ENCODE measurements around the gene GAS6. TPM values are rescaled to one million over a fixed set of nuclear protein-coding genes. Genes with fewer than 3 reads are reported as not detected.

Gene GAS6
- polyA plus RNA-seq, 1 donor from 2014 or later, result 52.4 TPM

DNA sequence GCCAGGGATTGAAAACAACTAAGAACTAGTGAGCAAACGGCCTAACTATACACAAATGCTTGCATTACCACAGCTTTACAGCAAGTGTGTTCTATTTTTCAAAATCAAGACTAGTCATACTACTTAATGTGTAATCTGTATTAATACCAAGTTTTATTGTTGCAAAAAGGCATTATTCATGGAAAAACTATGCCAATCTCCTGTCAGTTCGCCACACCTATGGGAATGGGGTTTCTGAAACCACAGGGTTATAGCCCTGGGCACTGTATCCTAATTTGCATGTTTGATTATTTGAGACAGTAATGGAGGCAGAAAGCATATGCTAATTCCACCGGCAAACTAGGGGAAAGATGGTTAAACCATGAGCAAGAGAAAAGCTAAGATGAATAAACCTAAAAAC, 14.3 kb downstream of the GAS6 start:
- Histone ChIP-seq H3K4me2 (ENCODE audit: low read length) (no peak overlapping the region), H3K79me2 (replicated peaks; ENCODE audit: insufficient read depth, low read length) (no peaks in the 10 kb centered on the region), H3K9ac (ENCODE audit: low read length) (no peak overlapping the region), H3K36me3 (ENCODE audit: insufficient read depth, low read length) (no peaks in the 10 kb centered on the region), H3K4me3 (ENCODE audit: low read length) (no peak overlapping the region), H3K9me2 (ENCODE audit: insufficient read depth, low read length) (no peaks in the 10 kb centered on the region), H3K27ac (ENCODE audit: low read length) (no peak overlapping the region), H3K27me3 (ENCODE audit: insufficient read depth, low read depth, low read length) (no peaks in the 10 kb centered on the region), H3F3A (ENCODE audit: insufficient read depth, low read length, poor library complexity, severe bottlenecking) (no peaks in the 10 kb centered on the region), H3K9me3 (ENCODE audit: low read length) (no peaks in the 10 kb centered on the region), H2AFZ (ENCODE audit: low read depth, low read length) (no peak overlapping the region), H4K20me1 (ENCODE audit: insufficient read depth) (no peaks in the 10 kb centered on the region)
- no peak for TF ChIP-seq POLR2AphosphoS5 (IDR thresholded peaks at IDR 0.05)
- TF ChIP-seq, protein P1, sequence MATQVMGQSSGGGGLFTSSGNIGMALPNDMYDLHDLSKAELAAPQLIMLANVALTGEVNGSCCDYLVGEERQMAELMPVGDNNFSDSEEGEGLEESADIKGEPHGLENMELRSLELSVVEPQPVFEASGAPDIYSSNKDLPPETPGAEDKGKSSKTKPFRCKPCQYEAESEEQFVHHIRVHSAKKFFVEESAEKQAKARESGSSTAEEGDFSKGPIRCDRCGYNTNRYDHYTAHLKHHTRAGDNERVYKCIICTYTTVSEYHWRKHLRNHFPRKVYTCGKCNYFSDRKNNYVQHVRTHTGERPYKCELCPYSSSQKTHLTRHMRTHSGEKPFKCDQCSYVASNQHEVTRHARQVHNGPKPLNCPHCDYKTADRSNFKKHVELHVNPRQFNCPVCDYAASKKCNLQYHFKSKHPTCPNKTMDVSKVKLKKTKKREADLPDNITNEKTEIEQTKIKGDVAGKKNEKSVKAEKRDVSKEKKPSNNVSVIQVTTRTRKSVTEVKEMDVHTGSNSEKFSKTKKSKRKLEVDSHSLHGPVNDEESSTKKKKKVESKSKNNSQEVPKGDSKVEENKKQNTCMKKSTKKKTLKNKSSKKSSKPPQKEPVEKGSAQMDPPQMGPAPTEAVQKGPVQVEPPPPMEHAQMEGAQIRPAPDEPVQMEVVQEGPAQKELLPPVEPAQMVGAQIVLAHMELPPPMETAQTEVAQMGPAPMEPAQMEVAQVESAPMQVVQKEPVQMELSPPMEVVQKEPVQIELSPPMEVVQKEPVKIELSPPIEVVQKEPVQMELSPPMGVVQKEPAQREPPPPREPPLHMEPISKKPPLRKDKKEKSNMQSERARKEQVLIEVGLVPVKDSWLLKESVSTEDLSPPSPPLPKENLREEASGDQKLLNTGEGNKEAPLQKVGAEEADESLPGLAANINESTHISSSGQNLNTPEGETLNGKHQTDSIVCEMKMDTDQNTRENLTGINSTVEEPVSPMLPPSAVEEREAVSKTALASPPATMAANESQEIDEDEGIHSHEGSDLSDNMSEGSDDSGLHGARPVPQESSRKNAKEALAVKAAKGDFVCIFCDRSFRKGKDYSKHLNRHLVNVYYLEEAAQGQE (IDR thresholded peaks at IDR 0.05; ENCODE audit: borderline replicate concordance), result no peak
- no peak for TF ChIP-seq RAD21 (conservative IDR thresholded peaks at IDR 0.05)
- no peak for TF ChIP-seq SMC3 (conservative IDR thresholded peaks at IDR 0.05; ENCODE audit: poor library complexity)
- no peak for TF ChIP-seq EP300 (conservative IDR thresholded peaks at IDR 0.05; ENCODE audit: poor library complexity, severe bottlenecking)
- TF ChIP-seq TAF1 (IDR thresholded peaks at IDR 0.05; ENCODE audit: low read depth), result no peak
- no peak for TF ChIP-seq MXI1 (conservative IDR thresholded peaks at IDR 0.05; ENCODE audit: poor library complexity, severe bottlenecking)
- TF ChIP-seq, protein P2, sequence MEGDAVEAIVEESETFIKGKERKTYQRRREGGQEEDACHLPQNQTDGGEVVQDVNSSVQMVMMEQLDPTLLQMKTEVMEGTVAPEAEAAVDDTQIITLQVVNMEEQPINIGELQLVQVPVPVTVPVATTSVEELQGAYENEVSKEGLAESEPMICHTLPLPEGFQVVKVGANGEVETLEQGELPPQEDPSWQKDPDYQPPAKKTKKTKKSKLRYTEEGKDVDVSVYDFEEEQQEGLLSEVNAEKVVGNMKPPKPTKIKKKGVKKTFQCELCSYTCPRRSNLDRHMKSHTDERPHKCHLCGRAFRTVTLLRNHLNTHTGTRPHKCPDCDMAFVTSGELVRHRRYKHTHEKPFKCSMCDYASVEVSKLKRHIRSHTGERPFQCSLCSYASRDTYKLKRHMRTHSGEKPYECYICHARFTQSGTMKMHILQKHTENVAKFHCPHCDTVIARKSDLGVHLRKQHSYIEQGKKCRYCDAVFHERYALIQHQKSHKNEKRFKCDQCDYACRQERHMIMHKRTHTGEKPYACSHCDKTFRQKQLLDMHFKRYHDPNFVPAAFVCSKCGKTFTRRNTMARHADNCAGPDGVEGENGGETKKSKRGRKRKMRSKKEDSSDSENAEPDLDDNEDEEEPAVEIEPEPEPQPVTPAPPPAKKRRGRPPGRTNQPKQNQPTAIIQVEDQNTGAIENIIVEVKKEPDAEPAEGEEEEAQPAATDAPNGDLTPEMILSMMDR (IDR thresholded peaks at IDR 0.05; ENCODE audit: poor library complexity, severe bottlenecking), result no peak
- no peak for TF ChIP-seq EZH2 (IDR thresholded peaks at IDR 0.05; ENCODE audit: borderline replicate concordance, insufficient read depth, low read length, poor library complexity, severe bottlenecking)

DNA sequence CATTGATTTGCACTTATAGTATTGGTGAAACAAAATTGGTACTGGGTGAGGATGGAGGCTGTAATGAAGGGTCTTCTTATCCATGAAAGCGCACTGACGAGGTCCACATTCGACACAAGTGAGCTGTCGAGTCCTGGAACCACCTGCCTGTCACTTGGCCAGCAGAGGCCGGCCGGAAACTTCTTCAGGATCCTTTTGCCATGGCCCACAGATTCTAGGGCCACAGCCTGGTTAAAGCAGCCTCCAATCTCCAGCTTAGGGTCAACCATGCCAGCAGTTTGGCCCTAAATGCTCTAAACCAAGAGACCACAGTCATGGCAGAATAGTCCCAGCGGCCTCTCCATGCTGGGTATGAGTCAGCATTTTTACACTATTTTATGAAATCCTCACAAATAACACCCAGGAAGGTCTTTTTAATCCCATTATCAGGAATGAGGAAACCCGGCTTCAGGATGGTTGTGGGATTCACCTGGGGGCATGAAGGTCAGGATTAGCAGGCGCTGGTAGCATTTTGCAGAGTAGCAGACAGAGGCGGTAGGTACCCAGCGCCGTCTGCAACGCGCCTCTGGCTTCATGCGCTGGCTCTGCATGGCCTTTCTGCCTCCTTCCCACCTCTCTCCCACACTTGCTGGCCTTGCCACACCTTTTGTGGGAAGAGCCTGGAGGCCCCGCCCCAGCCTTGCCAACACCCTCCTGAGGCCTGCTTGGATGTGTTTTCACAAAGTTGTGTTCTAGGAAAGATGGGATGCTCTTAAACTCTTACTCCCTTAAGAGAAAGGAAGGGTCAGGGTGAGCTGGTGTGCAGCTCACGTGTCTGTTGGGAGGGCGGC, 15.2 kb downstream of the GAS6 start:
- no peak for TF ChIP-seq TAF1 (IDR thresholded peaks at IDR 0.05; ENCODE audit: low read depth)
- no peak for TF ChIP-seq SMC3 (conservative IDR thresholded peaks at IDR 0.05; ENCODE audit: poor library complexity)
- no peak for TF ChIP-seq MXI1 (conservative IDR thresholded peaks at IDR 0.05; ENCODE audit: poor library complexity, severe bottlenecking)
- no peak for TF ChIP-seq POLR2AphosphoS5 (IDR thresholded peaks at IDR 0.05)
- TF ChIP-seq EZH2 (IDR thresholded peaks at IDR 0.05; ENCODE audit: borderline replicate concordance, insufficient read depth, low read length, poor library complexity, severe bottlenecking), result no peak
- TF ChIP-seq EP300 (conservative IDR thresholded peaks at IDR 0.05; ENCODE audit: poor library complexity, severe bottlenecking), result no peak
- TF ChIP-seq, protein P1 (IDR thresholded peaks at IDR 0.05; ENCODE audit: borderline replicate concordance), result no peak
- no peak for TF ChIP-seq RAD21 (conservative IDR thresholded peaks at IDR 0.05)
- TF ChIP-seq, protein P2 (IDR thresholded peaks at IDR 0.05; ENCODE audit: poor library complexity, severe bottlenecking), result no peak
- Histone ChIP-seq H3K27ac (ENCODE audit: low read length) (no peak overlapping the region), H2AFZ (ENCODE audit: low read depth, low read length) (no peak overlapping the region), H4K20me1 (ENCODE audit: insufficient read depth) (no peaks in the 10 kb centered on the region), H3K9ac (ENCODE audit: low read length) (no peak overlapping the region), H3K36me3 (ENCODE audit: insufficient read depth, low read length) (no peaks in the 10 kb centered on the region), H3K79me2 (replicated peaks; ENCODE audit: insufficient read depth, low read length) (no peaks in the 10 kb centered on the region), H3K27me3 (ENCODE audit: insufficient read depth, low read depth, low read length) (no peaks in the 10 kb centered on the region), H3K9me3 (ENCODE audit: low read length) (no peaks in the 10 kb centered on the region), H3F3A (ENCODE audit: insufficient read depth, low read length, poor library complexity, severe bottlenecking) (no peaks in the 10 kb centered on the region), H3K4me2 (ENCODE audit: low read length) (no peak overlapping the region), H3K9me2 (ENCODE audit: insufficient read depth, low read length) (no peaks in the 10 kb centered on the region), H3K4me3 (ENCODE audit: low read length) (no peak overlapping the region)
